CD4-positive, alpha-beta T cell treated with Interleukin-4 for 4 hours (primary cell): Measurements from ENCODE around the gene CPA3.

Experiments used
- DNase-seq: peaks from one replicate; pipeline ENCODE4 v3.0.0-alpha.2; 2020

The CPA3 gene

GRCh38 chr3:148924562-148924961 is 59.5 kb downstream of the CPA3 start:
- no peak for DNase-seq

DNA sequence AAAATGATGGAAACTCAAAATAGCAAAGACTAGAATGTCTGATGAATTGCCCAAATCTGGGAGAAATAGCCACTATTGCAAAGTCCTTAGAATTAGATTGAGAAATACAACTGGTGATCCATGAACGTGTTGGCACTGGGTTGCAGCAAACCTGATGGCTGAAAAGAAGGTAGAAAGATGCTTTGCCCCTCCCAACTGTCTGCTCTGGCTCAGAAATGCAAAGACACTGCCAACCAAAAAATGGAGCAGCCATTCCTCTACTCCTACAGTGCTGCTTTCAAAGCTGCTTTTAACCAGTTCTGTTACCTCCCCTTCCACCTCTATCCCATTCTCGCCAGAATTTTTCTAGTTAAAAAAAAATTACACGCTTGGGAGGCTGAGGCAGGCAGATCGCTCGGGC is 60.7 kb downstream of the CPA3 start:
- DNase-seq, result no peak

GRCh38 chr3:148930752-148931151 is 65.7 kb downstream of the CPA3 start:
- DNase-seq, result no peak

GRCh38 chr3:148931574-148931973 is 66.5 kb downstream of the CPA3 start:
- no peak for DNase-seq

DNA sequence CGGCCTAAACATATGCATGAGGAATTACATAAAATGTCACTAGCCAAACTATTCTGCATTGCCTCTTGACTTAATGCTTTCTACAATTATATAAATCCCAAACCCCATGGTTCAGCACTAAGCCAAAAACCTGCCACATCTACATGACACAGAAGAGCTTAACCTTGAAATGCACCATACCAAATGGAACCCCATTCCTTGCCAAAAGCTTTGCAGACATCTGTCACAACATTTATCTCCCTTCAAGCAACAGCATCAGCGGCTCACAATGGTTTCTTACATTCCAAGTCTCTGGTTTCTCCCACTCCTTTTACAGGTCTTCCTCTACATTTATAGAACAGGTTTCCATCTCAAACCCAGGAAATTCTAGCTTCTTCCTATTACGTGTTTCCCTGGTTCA is 67.9 kb downstream of the CPA3 start:
- no peak for DNase-seq

GRCh38 chr3:148937467-148938255 is 72.6 kb downstream of the CPA3 start:
- no peak for DNase-seq

- DNase-seq, result no peak
Observed at GRCh38 chr3:148938306-148938705, 73.2 kb downstream of the CPA3 start.

- DNase-seq, result no peak
Observed at GRCh38 chr3:148938936-148939335, 73.8 kb downstream of the CPA3 start.

- no peak for DNase-seq
Observed at GRCh38 chr3:148940983-148941382, 75.9 kb downstream of the CPA3 start.

- DNase-seq, result peak; percentile 67
Observed at GRCh38 chr3:148943506-148944205, 78.6 kb downstream of the CPA3 start.

GRCh38 chr3:148945116-148945515 is 80.0 kb downstream of the CPA3 start:
- DNase-seq, result no peak
